Mesenchymal stem cell (in vitro differentiated cells and primary cell): ENCODE data around the gene DENND5B.

Experiments used
- DNase-seq: peaks from one replicate; pipeline ENCODE4 v3.0.0-alpha.2; 2013
- H2AFZ ChIP-seq: one replicate; pipeline ENCODE4 v1.6.1; 2013; ENCODE audit warnings: low read depth, mild to moderate bottlenecking, control low read depth, inconsistent platforms, low read length, moderate library complexity
- H2AK5ac ChIP-seq: 2 replicates; pipeline ENCODE4 v1.6.1; 2013; ENCODE audit warnings: low read length, moderate library complexity, mild to moderate bottlenecking, inconsistent platforms; ENCODE audit not compliant: severe bottlenecking
- H2BK120ac ChIP-seq: one replicate; pipeline ENCODE4 v1.6.1; 2013; ENCODE audit warnings: low read depth, mild to moderate bottlenecking, inconsistent platforms, low read length, moderate library complexity
- H2BK12ac ChIP-seq, 2 experiments: one replicate each; pipeline ENCODE4 v1.6.1; 2013; ENCODE audit warnings: inconsistent platforms in 2 of 2, low read length in 2 of 2, mild to moderate bottlenecking in 2 of 2, moderate library complexity in 2 of 2, control low read depth in 1 of 2
- H2BK15ac ChIP-seq: one replicate; pipeline ENCODE4 v1.6.1; 2013; ENCODE audit warnings: mild to moderate bottlenecking, low read depth, inconsistent platforms; ENCODE audit not compliant: poor library complexity, severe bottlenecking
- H2BK5ac ChIP-seq: 2 replicates; pipeline ENCODE4 v1.6.1; 2013; ENCODE audit warnings: low read depth, mild to moderate bottlenecking, low read length, control low read depth, inconsistent platforms; ENCODE audit not compliant: poor library complexity, severe bottlenecking
- H3K14ac ChIP-seq, 2 experiments: one replicate each; pipeline ENCODE4 v1.6.1; 2013; ENCODE audit warnings: inconsistent platforms in 2 of 2, low read length in 2 of 2, control low read depth in 1 of 2, mild to moderate bottlenecking in 1 of 2, moderate library complexity in 1 of 2
- H3K18ac ChIP-seq, 2 experiments: one replicate each; pipeline ENCODE4 v1.6.1; 2013; ENCODE audit warnings: inconsistent platforms in 2 of 2, low read length in 2 of 2, control low read depth in 1 of 2, low read depth in 1 of 2, mild to moderate bottlenecking in 1 of 2
- H3K23ac ChIP-seq, 2 experiments: one replicate each; pipeline ENCODE4 v1.6.1; 2013; ENCODE audit warnings: inconsistent platforms in 2 of 2, low read length in 2 of 2, mild to moderate bottlenecking in 2 of 2, moderate library complexity in 2 of 2, control low read depth in 1 of 2
- H3K27ac ChIP-seq: 2 replicates; pipeline ENCODE4 v1.5.1; 2013; ENCODE audit warnings: mild to moderate bottlenecking, moderate library complexity, low read length, control low read depth, inconsistent platforms; ENCODE audit not compliant: poor library complexity, severe bottlenecking
- H3K27me3 ChIP-seq, 2 experiments: 2 replicates each; pipeline versions ENCODE4 v1.6.1 to v1.7.0; 2013; ENCODE audit warnings: low read length in 2 of 2, mild to moderate bottlenecking in 2 of 2, moderate library complexity in 2 of 2, control low read depth in 1 of 2, inconsistent platforms in 1 of 2; ENCODE audit not compliant: control insufficient read depth in 1 of 2, insufficient read depth in 1 of 2
- H3K36me3 ChIP-seq, 2 experiments: 2 replicates each; pipeline versions ENCODE4 v1.6.1 to v1.7.0; 2013; ENCODE audit warnings: low read length in 2 of 2, control low read depth in 1 of 2, inconsistent platforms in 1 of 2, low read depth in 1 of 2, mild to moderate bottlenecking in 1 of 2; ENCODE audit not compliant: insufficient read depth in 2 of 2, control insufficient read depth in 1 of 2
- H3K4ac ChIP-seq, 2 experiments: one replicate each; pipeline ENCODE4 v1.6.1; 2013; ENCODE audit warnings: inconsistent platforms in 2 of 2, low read length in 2 of 2, mild to moderate bottlenecking in 2 of 2, moderate library complexity in 2 of 2, control low read depth in 1 of 2, low read depth in 1 of 2
- H3K4me1 ChIP-seq: 2 replicates; pipeline ENCODE4 v1.6.1; 2013; ENCODE audit warnings: low read depth, low read length, control low read depth; ENCODE audit not compliant: control insufficient read depth, insufficient read depth
- H3K4me2 ChIP-seq: 2 replicates; pipeline ENCODE4 v1.6.1; 2013; ENCODE audit warnings: low read length, mild to moderate bottlenecking, inconsistent platforms; ENCODE audit not compliant: poor library complexity, severe bottlenecking
- H3K4me3 ChIP-seq, 2 experiments: 2 replicates each; pipeline versions ENCODE4 v1.5.1 to v1.7.0; 2013; ENCODE audit warnings: low read length in 2 of 2, mild to moderate bottlenecking in 2 of 2, control low read depth in 1 of 2, low read depth in 1 of 2; ENCODE audit not compliant: insufficient read depth in 1 of 2
- H3K79me1 ChIP-seq: replicated peaks from 2 replicates; pipeline ENCODE4 v1.6.1; 2013; ENCODE audit warnings: mild to moderate bottlenecking, control low read depth, low read length, inconsistent platforms; ENCODE audit not compliant: poor library complexity, severe bottlenecking
- H3K9ac ChIP-seq: 2 replicates; pipeline ENCODE4 v1.7.0; 2013; ENCODE audit warnings: mild to moderate bottlenecking, low read length, moderate library complexity
- H3K9me3 ChIP-seq: 2 replicates; pipeline ENCODE4 v1.7.0; 2013; ENCODE audit warnings: mild to moderate bottlenecking, low read length; ENCODE audit not compliant: control insufficient read depth
- H4K8ac ChIP-seq: one replicate; pipeline ENCODE4 v1.6.1; 2013; ENCODE audit warnings: inconsistent platforms, mild to moderate bottlenecking, low read length, moderate library complexity
- H4K91ac ChIP-seq: one replicate; pipeline ENCODE4 v1.6.1; 2013; ENCODE audit warnings: mild to moderate bottlenecking, low read length, inconsistent platforms
- WGBS: methylation state at CpG from one replicate; pipeline ENCODE4 v1.1.7; 2013; ENCODE audit warnings: mixed read lengths; 5-methylcytosine and 5-hydroxymethylcytosine counted together

Gene DENND5B

GRCh38 chr12:31371256-31371620 is 219.7 kb downstream of the DENND5B start:
- H3K9me3 ChIP-seq, result no peaks in the 10 kb centered on the region
- H3K4me2 ChIP-seq, result no peak overlapping the region

DNA sequence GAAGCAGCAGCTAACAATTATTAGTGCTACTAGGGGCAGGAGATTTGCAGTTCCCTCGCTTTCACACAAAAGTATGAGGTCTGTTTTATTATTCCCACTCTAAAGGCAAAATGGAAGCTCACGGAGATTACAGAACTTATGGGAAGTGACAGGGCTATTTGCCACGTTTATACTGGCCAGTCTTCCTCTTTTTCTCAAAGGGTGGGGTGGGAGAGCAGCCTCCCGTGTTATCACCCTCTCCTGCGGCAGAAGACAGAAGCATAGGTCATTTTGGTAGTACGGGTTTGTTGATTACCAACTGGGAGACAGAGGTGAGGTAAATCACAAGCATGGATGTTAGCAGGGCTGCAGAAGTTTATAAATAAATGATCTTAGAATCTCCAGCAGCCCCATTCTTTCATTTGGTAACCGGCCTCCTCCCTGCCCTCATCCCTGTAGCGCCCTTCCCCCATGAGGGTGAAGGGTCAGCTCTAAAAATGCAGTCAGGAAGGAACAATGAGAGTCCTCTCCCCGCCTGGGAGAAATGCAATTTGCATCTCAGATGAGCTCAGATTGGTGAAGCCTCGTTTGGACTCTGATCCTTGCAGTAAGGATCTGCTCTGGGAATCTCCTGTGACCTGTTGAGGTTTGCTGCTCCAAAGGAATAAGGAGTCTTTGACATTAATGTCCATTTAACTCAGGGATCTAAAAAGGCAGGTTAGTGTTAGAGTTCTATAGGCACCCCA is 220.2 kb downstream of the DENND5B start:
- peak overlapping the region; percentile 84 for H4K91ac ChIP-seq
- no peak overlapping the region for H3K14ac ChIP-seq
- peak overlapping the region; percentile 98 for H4K8ac ChIP-seq
- peak overlapping the region in 1 of 2 experiments; percentile 78 for H2BK12ac ChIP-seq
- H3K27me3 ChIP-seq, result no peaks in the 10 kb centered on the region
- H3K23ac ChIP-seq, result no peak overlapping the region
- H2BK120ac ChIP-seq, result peak overlapping the region; percentile 62
- DNase-seq, result peak; percentile 41
- WGBS, result 13% methylated on average over 10 of the region's 10 CpGs
- no peak overlapping the region for H2AK5ac ChIP-seq
- H3K36me3 ChIP-seq, result no peaks in the 10 kb centered on the region
- no peaks in the 10 kb centered on the region for H3K9me3 ChIP-seq
- peak overlapping the region; percentile 86 to 96 for H3K18ac ChIP-seq
- H2BK15ac ChIP-seq, result peak overlapping the region; percentile 12
- peak overlapping the region; percentile 85 for H3K9ac ChIP-seq
- peak overlapping the region; percentile 19 for H3K4me2 ChIP-seq
- H2AFZ ChIP-seq, result peak overlapping the region; percentile 80
- H3K79me1 ChIP-seq, result no peaks in the 10 kb centered on the region
- H3K27ac ChIP-seq, result no peak overlapping the region
- peaks cover 2% of the 10 kb centered on the region for H3K4me1 ChIP-seq
- peak overlapping the region in 1 of 2 experiments; percentile 71 for H3K4me3 ChIP-seq
- peak overlapping the region; percentile 75 to 78 for H3K4ac ChIP-seq
- H2BK5ac ChIP-seq, result no peak overlapping the region

More at GRCh38 chr12:31371256-31371620, 219.7 kb downstream of the DENND5B start:
- Histone ChIP-seq H2BK12ac (no peak overlapping the region), H3K4me1 (peaks cover 2% of the 10 kb centered on the region), H3K9ac (no peak overlapping the region), H2AFZ (peak overlapping the region; percentile 80), H4K8ac (no peak overlapping the region), H2BK120ac (no peak overlapping the region), H2BK5ac (no peak overlapping the region), H3K27ac (no peak overlapping the region), H2AK5ac (no peak overlapping the region), H3K4ac (no peak overlapping the region), H3K79me1 (no peaks in the 10 kb centered on the region), H3K18ac (no peak overlapping the region), H3K4me3 (no peak overlapping the region), H3K36me3 (no peaks in the 10 kb centered on the region), H3K27me3 (no peaks in the 10 kb centered on the region), H3K14ac (no peak overlapping the region), H3K23ac (no peak overlapping the region), H2BK15ac (no peak overlapping the region), H4K91ac (no peak overlapping the region)
- 60% methylated on average over 2 of the region's 2 CpGs for WGBS
- no peak for DNase-seq

- Histone ChIP-seq H2BK12ac (peak overlapping the region; percentile 63 to 78), H3K79me1 (no peaks in the 10 kb centered on the region), H3K9ac (peak overlapping the region; percentile 85), H3K9me3 (no peaks in the 10 kb centered on the region), H3K14ac (no peak overlapping the region), H3K4ac (peak overlapping the region; percentile 75 to 78), H3K23ac (no peak overlapping the region), H3K4me1 (peaks cover 2% of the 10 kb centered on the region), H2AFZ (peak overlapping the region; percentile 80), H3K18ac (peak overlapping the region; percentile 86 to 96), H4K91ac (peak overlapping the region; percentile 83), H2BK15ac (peak overlapping the region; percentile 69), H3K27ac (no peak overlapping the region), H3K27me3 (no peaks in the 10 kb centered on the region), H3K4me2 (no peak overlapping the region), H2BK5ac (no peak overlapping the region), H3K4me3 (peak overlapping the region in 1 of 2 experiments; percentile 71), H4K8ac (peak overlapping the region; percentile 98), H3K36me3 (no peaks in the 10 kb centered on the region), H2BK120ac (peak overlapping the region; percentile 81), H2AK5ac (no peak overlapping the region)
- peak; percentile 50 for DNase-seq
- WGBS, result 38% methylated on average over 21 of the region's 21 CpGs
Observed at GRCh38 chr12:31369712-31370521, 221.0 kb downstream of the DENND5B start.
